ENCODE results near the gene ZNF583. TPM values are rescaled to one million over a fixed set of nuclear protein-coding genes. Genes with fewer than 3 reads are reported as not detected.

ZNF583 gene
- total and polyA plus RNA-seq, 2 experiments from 2014 or later = 4.8 to 9.7 TPM

- no peaks in the 10 kb centered on the region for H3K36me3 ChIP-seq (replicated peaks; ENCODE audit: insufficient read depth, low read depth)
- H2AFZ ChIP-seq = no peak overlapping the region
- no peak overlapping the region for H3K4me3 ChIP-seq
- H3K27ac ChIP-seq = no peak overlapping the region
- no peak for DNase-seq (ENCODE audit: low spot score)
- H3K9me2 ChIP-seq (replicated peaks; ENCODE audit: insufficient read depth) = no peaks in the 10 kb centered on the region
- no peaks in the 10 kb centered on the region for H3K27me3 ChIP-seq
- peaks cover 7% of the 10 kb centered on the region for H3K79me2 ChIP-seq
- H4K20me1 ChIP-seq (ENCODE audit: insufficient read depth, poor library complexity, severe bottlenecking) = no peaks in the 10 kb centered on the region
- 78% methylated on average over 5 of the region's 5 CpGs for WGBS (ENCODE audit: low lambda C conversion rate, missing lambda C conversion rate)
- no peaks in the 10 kb centered on the region for H3K9me3 ChIP-seq (ENCODE audit: low read depth)
- no peak for TF ChIP-seq EZH2phosphoT487 (IDR thresholded peaks at IDR 0.05; ENCODE audit: low read depth, severe bottlenecking, unreplicated experiment)
- TF ChIP-seq CTCF (IDR thresholded peaks at IDR 0.05; ENCODE audit: poor library complexity) = no peak
- TF ChIP-seq EZH2 (IDR thresholded peaks at IDR 0.05; ENCODE audit: borderline replicate concordance) = no peak
- H3K4me2 ChIP-seq = no peak overlapping the region
- H3K4me1 ChIP-seq (ENCODE audit: insufficient read depth) = no peaks in the 10 kb centered on the region
Measured at GRCh38 chr19:56398809-56399208, 5.3 kb upstream of the ZNF583 start.

GRCh38 chr19:56400485-56400884 lies 3.6 kb upstream of the ZNF583 start:
- Histone ChIP-seq H3K9me2 (replicated peaks; ENCODE audit: insufficient read depth) (no peaks in the 10 kb centered on the region), H3K4me1 (ENCODE audit: insufficient read depth) (no peaks in the 10 kb centered on the region), H3K36me3 (replicated peaks; ENCODE audit: insufficient read depth, low read depth) (no peaks in the 10 kb centered on the region), H3K27me3 (no peaks in the 10 kb centered on the region), H3K4me2 (no peak overlapping the region), H3K4me3 (no peak overlapping the region), H3K79me2 (peaks cover 20% of the 10 kb centered on the region), H4K20me1 (ENCODE audit: insufficient read depth, poor library complexity, severe bottlenecking) (no peaks in the 10 kb centered on the region), H3K9me3 (ENCODE audit: low read depth) (no peaks in the 10 kb centered on the region), H3K27ac (no peak overlapping the region), H2AFZ (no peak overlapping the region)
- 98% methylated on average over 4 of the region's 4 CpGs for WGBS (ENCODE audit: low lambda C conversion rate, missing lambda C conversion rate)
- no peak for TF ChIP-seq EZH2 (IDR thresholded peaks at IDR 0.05; ENCODE audit: borderline replicate concordance)
- TF ChIP-seq EZH2phosphoT487 (IDR thresholded peaks at IDR 0.05; ENCODE audit: low read depth, severe bottlenecking, unreplicated experiment) = no peak
- no peak for TF ChIP-seq CTCF (IDR thresholded peaks at IDR 0.05; ENCODE audit: poor library complexity)
- no peak for DNase-seq (ENCODE audit: low spot score)

GRCh38 chr19:56403261-56403660 lies 871 bp upstream of the ZNF583 start:
- no peak for DNase-seq (ENCODE audit: low spot score)
- 43% methylated on average over 9 of the region's 9 CpGs for WGBS (ENCODE audit: low lambda C conversion rate, missing lambda C conversion rate)
- H3K4me1 ChIP-seq (ENCODE audit: insufficient read depth) = no peaks in the 10 kb centered on the region
- H3K27me3 ChIP-seq = no peaks in the 10 kb centered on the region
- H3K79me2 ChIP-seq = peaks cover 24% of the 10 kb centered on the region
- H3K9me3 ChIP-seq (ENCODE audit: low read depth) = peaks cover 3% of the 10 kb centered on the region
- H3K4me3 ChIP-seq = peak overlapping the region; percentile 51
- TF ChIP-seq EZH2 (IDR thresholded peaks at IDR 0.05; ENCODE audit: borderline replicate concordance) = no peak
- no peak for TF ChIP-seq CTCF (IDR thresholded peaks at IDR 0.05; ENCODE audit: poor library complexity)
- TF ChIP-seq EZH2phosphoT487 (IDR thresholded peaks at IDR 0.05; ENCODE audit: low read depth, severe bottlenecking, unreplicated experiment) = no peak
- no peaks in the 10 kb centered on the region for H3K9me2 ChIP-seq (replicated peaks; ENCODE audit: insufficient read depth)
- H3K4me2 ChIP-seq = peak overlapping the region; percentile 93
- H4K20me1 ChIP-seq (ENCODE audit: insufficient read depth, poor library complexity, severe bottlenecking) = no peaks in the 10 kb centered on the region
- H2AFZ ChIP-seq = peak overlapping the region; percentile 100
- H3K27ac ChIP-seq = peak overlapping the region; percentile 95
- no peaks in the 10 kb centered on the region for H3K36me3 ChIP-seq (replicated peaks; ENCODE audit: insufficient read depth, low read depth)

GRCh38 chr19:56404705-56405056 lies 549 bp downstream of the ZNF583 start:
- DNase-seq (ENCODE audit: low spot score) = no peak
- H3K4me2 ChIP-seq = peak overlapping the region; percentile 93
- no peaks in the 10 kb centered on the region for H3K4me1 ChIP-seq (ENCODE audit: insufficient read depth)
- no peaks in the 10 kb centered on the region for H4K20me1 ChIP-seq (ENCODE audit: insufficient read depth, poor library complexity, severe bottlenecking)
- peaks cover 17% of the 10 kb centered on the region for H3K9me3 ChIP-seq (ENCODE audit: low read depth)
- TF ChIP-seq CTCF (IDR thresholded peaks at IDR 0.05; ENCODE audit: poor library complexity) (no peak), EZH2phosphoT487 (IDR thresholded peaks at IDR 0.05; ENCODE audit: low read depth, severe bottlenecking, unreplicated experiment) (no peak), EZH2 (IDR thresholded peaks at IDR 0.05; ENCODE audit: borderline replicate concordance) (no peak)
- peak overlapping the region; percentile 100 for H2AFZ ChIP-seq
- H3K79me2 ChIP-seq = peaks cover 24% of the 10 kb centered on the region
- peak overlapping the region; percentile 51 for H3K4me3 ChIP-seq
- no peaks in the 10 kb centered on the region for H3K9me2 ChIP-seq (replicated peaks; ENCODE audit: insufficient read depth)
- no peaks in the 10 kb centered on the region for H3K27me3 ChIP-seq
- H3K36me3 ChIP-seq (replicated peaks; ENCODE audit: insufficient read depth, low read depth) = peaks cover 4% of the 10 kb centered on the region
- 79% methylated on average over 9 of the region's 9 CpGs for WGBS (ENCODE audit: low lambda C conversion rate, missing lambda C conversion rate)
- no peak overlapping the region for H3K27ac ChIP-seq

All from hepatocyte (in vitro differentiated cells).